Mesendoderm (in vitro differentiated cells): ENCODE results near the gene FAM50A.
"Not testable (repeated sequence)": the region's sequence is repeated elsewhere in the genome, so short reads cannot be mapped to it uniquely, and the experiment has no call there.

Experiments used
- DNase-seq: peaks from one replicate; pipeline ENCODE4 v3.0.0; 2013
- H2AK5ac ChIP-seq: 2 replicates; pipeline ENCODE4 v1.6.1; 2013; ENCODE audit warnings: low read length, inconsistent platforms
- H2BK120ac ChIP-seq: 2 replicates; pipeline ENCODE4 v1.6.1; 2013; ENCODE audit warnings: low read depth, mild to moderate bottlenecking, low read length, moderate library complexity, mixed read lengths
- H2BK15ac ChIP-seq: replicated peaks from 2 replicates; pipeline ENCODE4 v1.6.1; 2013; ENCODE audit warnings: low read depth, mild to moderate bottlenecking, moderate library complexity
- H2BK5ac ChIP-seq: 2 replicates; pipeline ENCODE4 v1.6.1; 2013; ENCODE audit warnings: low read length, inconsistent platforms
- H3K18ac ChIP-seq: 2 replicates; pipeline ENCODE4 v1.6.1; 2013; ENCODE audit warnings: mild to moderate bottlenecking, low read length, mixed read lengths
- H3K23ac ChIP-seq: one replicate; pipeline ENCODE4 v1.6.1; 2013; ENCODE audit warnings: low read length
- H3K27ac ChIP-seq: 2 replicates; pipeline ENCODE4 v1.5.1; 2013; ENCODE audit warnings: low read depth, mild to moderate bottlenecking, inconsistent platforms, low read length, moderate library complexity
- H3K27me3 ChIP-seq: 2 replicates; pipeline ENCODE4 v1.6.1; 2013; ENCODE audit warnings: low read length, control low read depth, mild to moderate bottlenecking, inconsistent platforms; ENCODE audit not compliant: insufficient read depth, poor library complexity
- H3K36me3 ChIP-seq: 2 replicates; pipeline ENCODE4 v1.6.1; 2013; ENCODE audit warnings: low read length, inconsistent platforms; ENCODE audit not compliant: control insufficient read depth, insufficient read depth
- H3K4ac ChIP-seq: one replicate; pipeline ENCODE4 v1.6.1; 2013; ENCODE audit warnings: low read depth, mild to moderate bottlenecking, low read length, moderate library complexity
- H3K4me1 ChIP-seq: 2 replicates; pipeline ENCODE4 v1.6.1; 2013; ENCODE audit warnings: low read depth, low read length, inconsistent platforms; ENCODE audit not compliant: control insufficient read depth
- H3K4me2 ChIP-seq: 2 replicates; pipeline ENCODE4 v1.6.1; 2013; ENCODE audit warnings: low read length
- H3K4me3 ChIP-seq: 2 replicates; pipeline ENCODE4 v1.5.1; 2013; ENCODE audit warnings: mild to moderate bottlenecking, low read length
- H3K56ac ChIP-seq: one replicate; pipeline ENCODE4 v1.6.1; 2013; ENCODE audit warnings: low read length
- H3K79me1 ChIP-seq: 2 replicates; pipeline ENCODE4 v1.6.1; 2013; ENCODE audit warnings: low read length, inconsistent platforms
- H3K79me2 ChIP-seq: 2 replicates; pipeline ENCODE4 v1.6.1; 2013; ENCODE audit warnings: mild to moderate bottlenecking, low read length; ENCODE audit not compliant: control insufficient read depth, insufficient read depth
- H3K9ac ChIP-seq: 2 replicates; pipeline ENCODE4 v1.6.1; 2013; ENCODE audit warnings: low read length, inconsistent platforms
- H4K5ac ChIP-seq: one replicate; pipeline ENCODE4 v1.6.1; 2013; ENCODE audit warnings: low read length
- H4K8ac ChIP-seq: one replicate; pipeline ENCODE4 v1.6.1; 2013; ENCODE audit warnings: low read depth, mild to moderate bottlenecking, control low read depth, low read length, moderate library complexity
- WGBS: extraction: QIAGEN DNeasy Blood & Tissue Kit; methylation state at CpG from one replicate; pipeline ENCODE4 v1.1.7; 2013; ENCODE audit warnings: low lambda C conversion rate, missing lambda C conversion rate; ENCODE audit not compliant: insufficient coverage; ENCODE audit errors: extremely low coverage; 5-methylcytosine and 5-hydroxymethylcytosine counted together

Gene FAM50A

GRCh38 chrX:154398668-154399526 lies 45.0 kb upstream of the FAM50A start:
- H2BK5ac ChIP-seq = no peak overlapping the region
- H3K56ac ChIP-seq = peak overlapping the region; percentile 92
- peaks cover 15% of the 10 kb centered on the region for H3K79me2 ChIP-seq
- H3K27ac ChIP-seq = peak overlapping the region; percentile 65
- peak overlapping the region; percentile 93 for H3K4ac ChIP-seq
- no peaks in the 10 kb centered on the region for H3K27me3 ChIP-seq
- H3K23ac ChIP-seq = peak overlapping the region; percentile 80
- no CpG with 5 or more reads among the region's 49 CpGs for WGBS
- peak overlapping the region; percentile 98 for H3K4me3 ChIP-seq
- H4K8ac ChIP-seq = no peak overlapping the region
- H2AK5ac ChIP-seq = no peak overlapping the region
- H4K5ac ChIP-seq = peak overlapping the region; percentile 71
- no peak overlapping the region for H2BK120ac ChIP-seq
- H3K4me1 ChIP-seq = no peaks in the 10 kb centered on the region
- peaks cover 1% of the 10 kb centered on the region for H3K79me1 ChIP-seq
- peak overlapping the region; percentile 67 for H3K4me2 ChIP-seq
- H2BK15ac ChIP-seq = no peak overlapping the region
- H3K18ac ChIP-seq = peak overlapping the region; percentile 55
- H3K36me3 ChIP-seq = peaks cover 12% of the 10 kb centered on the region
- peak; percentile 82 for DNase-seq
- H3K9ac ChIP-seq = peak overlapping the region; percentile 99

GRCh38 chrX:154399527-154400368 lies 44.2 kb upstream of the FAM50A start:
- Histone ChIP-seq H3K9ac (peak overlapping the region; percentile 99), H4K5ac (no peak overlapping the region), H3K4me1 (no peaks in the 10 kb centered on the region), H3K27me3 (no peaks in the 10 kb centered on the region), H3K36me3 (peaks cover 12% of the 10 kb centered on the region), H2AK5ac (no peak overlapping the region), H2BK120ac (no peak overlapping the region), H3K79me2 (peaks cover 15% of the 10 kb centered on the region), H3K79me1 (peaks cover 1% of the 10 kb centered on the region), H3K23ac (peak overlapping the region; percentile 24), H2BK5ac (no peak overlapping the region), H3K18ac (no peak overlapping the region), H3K4me3 (peak overlapping the region; percentile 98), H3K4me2 (peak overlapping the region; percentile 67), H2BK15ac (no peak overlapping the region), H3K56ac (peak overlapping the region; percentile 92), H3K4ac (no peak overlapping the region), H3K27ac (no peak overlapping the region), H4K8ac (no peak overlapping the region)
- no CpG with 5 or more reads among the region's 14 CpGs for WGBS
- no peak for DNase-seq

DNA sequence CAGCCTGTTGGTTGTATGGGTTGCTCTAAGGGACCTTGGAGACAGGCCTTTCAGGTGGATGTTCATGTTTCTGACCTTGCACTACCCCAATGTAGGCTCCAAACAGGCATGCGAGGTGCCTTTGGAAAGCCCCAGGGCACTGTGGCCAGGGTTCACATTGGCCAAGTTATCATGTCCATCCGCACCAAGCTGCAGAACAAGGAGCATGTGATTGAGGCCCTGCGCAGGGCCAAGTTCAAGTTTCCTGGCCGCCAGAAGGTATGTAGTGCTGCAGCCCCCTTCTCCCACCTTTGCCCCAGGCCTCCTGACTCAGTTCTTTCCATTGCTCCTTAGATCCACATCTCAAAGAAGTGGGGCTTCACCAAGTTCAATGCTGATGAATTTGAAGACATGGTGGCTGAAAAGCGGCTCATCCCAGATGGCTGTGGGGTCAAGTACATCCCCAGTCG lies 43.5 kb upstream of the FAM50A start:
- H3K79me1 ChIP-seq, H3K27ac ChIP-seq, H3K4me2 ChIP-seq, H3K27me3 ChIP-seq, H3K23ac ChIP-seq, H3K18ac ChIP-seq, H3K4ac ChIP-seq, H2BK15ac ChIP-seq, H3K4me3 ChIP-seq, H2AK5ac ChIP-seq, H3K56ac ChIP-seq, H4K5ac ChIP-seq, H3K4me1 ChIP-seq, H4K8ac ChIP-seq, H2BK120ac ChIP-seq, DNase-seq, H2BK5ac ChIP-seq: not testable (repeated sequence)
- Histone ChIP-seq H3K9ac (peak overlapping the region; percentile 99), H3K36me3 (peaks cover 12% of the 10 kb centered on the region), H3K79me2 (peaks cover 15% of the 10 kb centered on the region)
- WGBS = no CpG with 5 or more reads among the region's 6 CpGs

DNA sequence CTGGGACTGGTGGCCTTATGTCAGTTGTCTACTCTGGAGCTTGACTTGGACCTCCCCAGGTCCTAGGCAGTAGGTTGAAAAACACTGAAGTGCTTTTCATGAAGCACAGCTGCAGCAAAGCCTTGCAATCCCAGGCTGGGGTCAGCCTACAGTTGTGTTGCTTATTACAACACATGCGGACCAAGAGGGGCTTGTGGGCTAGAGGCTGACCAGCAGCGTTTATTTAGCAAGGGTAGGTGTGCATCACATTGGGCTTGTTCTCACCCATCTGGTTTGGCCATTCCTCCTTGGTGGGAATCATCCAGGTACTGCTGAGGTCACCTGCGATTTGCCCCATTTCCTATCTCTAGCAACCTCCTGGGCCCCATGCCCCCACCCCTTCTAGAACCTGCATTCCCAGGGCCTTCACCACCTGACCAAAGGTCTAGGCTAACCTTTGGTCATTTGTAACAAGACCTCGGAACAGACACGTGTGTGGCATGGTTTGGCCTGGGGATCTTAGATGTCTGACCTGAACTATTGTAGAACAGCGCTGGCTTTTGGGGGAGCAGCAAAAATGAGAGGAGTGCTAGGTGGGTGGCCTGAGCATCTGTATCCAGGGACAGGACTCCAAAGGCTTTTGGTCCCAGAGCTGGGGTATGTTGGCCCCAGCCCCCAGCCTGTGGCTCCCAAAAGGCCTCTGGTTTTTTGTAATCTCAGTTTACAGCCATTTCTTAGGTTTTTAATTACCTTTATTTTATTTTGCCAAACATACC lies 42.7 kb upstream of the FAM50A start:
- H3K9ac ChIP-seq = no peak overlapping the region
- H2BK5ac ChIP-seq = no peak overlapping the region
- H3K4me3 ChIP-seq = no peak overlapping the region
- no peak overlapping the region for H2AK5ac ChIP-seq
- peak; percentile 68 for DNase-seq
- H3K79me2 ChIP-seq = peaks cover 15% of the 10 kb centered on the region
- H3K4me2 ChIP-seq = no peak overlapping the region
- H3K18ac ChIP-seq = no peak overlapping the region
- H3K27ac ChIP-seq = no peak overlapping the region
- H3K27me3 ChIP-seq = no peaks in the 10 kb centered on the region
- H2BK15ac ChIP-seq = no peak overlapping the region
- no peak overlapping the region for H4K8ac ChIP-seq
- peaks cover 1% of the 10 kb centered on the region for H3K79me1 ChIP-seq
- H3K23ac ChIP-seq = no peak overlapping the region
- WGBS = no CpG with 5 or more reads among the region's 6 CpGs
- no peaks in the 10 kb centered on the region for H3K4me1 ChIP-seq
- H4K5ac ChIP-seq = no peak overlapping the region
- peaks cover 12% of the 10 kb centered on the region for H3K36me3 ChIP-seq
- H2BK120ac ChIP-seq = no peak overlapping the region
- H3K56ac ChIP-seq = no peak overlapping the region
- no peak overlapping the region for H3K4ac ChIP-seq

- no peak for DNase-seq
- Histone ChIP-seq H3K79me2 (peaks cover 15% of the 10 kb centered on the region), H3K27ac (no peak overlapping the region), H2BK120ac (no peak overlapping the region), H3K23ac (no peak overlapping the region), H3K36me3 (peaks cover 12% of the 10 kb centered on the region), H3K9ac (no peak overlapping the region), H3K18ac (no peak overlapping the region), H3K4me3 (no peak overlapping the region), H3K4ac (no peak overlapping the region), H4K8ac (no peak overlapping the region), H3K79me1 (peaks cover 1% of the 10 kb centered on the region), H2BK5ac (no peak overlapping the region), H3K4me2 (no peak overlapping the region), H3K27me3 (no peaks in the 10 kb centered on the region), H3K4me1 (no peaks in the 10 kb centered on the region), H4K5ac (no peak overlapping the region), H3K56ac (no peak overlapping the region), H2AK5ac (no peak overlapping the region), H2BK15ac (no peak overlapping the region)
- WGBS = no CpG with 5 or more reads among the region's 6 CpGs
Observed at GRCh38 chrX:154401918-154402621, 41.9 kb upstream of the FAM50A start.
